Adipocyte (in vitro differentiated cells): ENCODE measurements around the gene PARP3.

Experiments used
- DNase-seq: peaks from one replicate; pipeline ENCODE4 v3.0.0-alpha.2; 2015; ENCODE audit warnings: low read depth
- H3K27me3 ChIP-seq: replicated peaks from 2 replicates; pipeline ENCODE4 v1.7.0; 2013; ENCODE audit warnings: mild to moderate bottlenecking, low read length, moderate library complexity; ENCODE audit not compliant: control insufficient read depth, insufficient read depth
- H3K36me3 ChIP-seq: 2 replicates; pipeline ENCODE4 v1.7.0; 2013; ENCODE audit warnings: low read length, mild to moderate bottlenecking, moderate library complexity; ENCODE audit not compliant: control insufficient read depth, insufficient read depth, severe bottlenecking
- H3K4me1 ChIP-seq: 2 replicates; pipeline ENCODE4 v1.7.0; 2013; ENCODE audit warnings: mild to moderate bottlenecking, low read length, moderate library complexity; ENCODE audit not compliant: control insufficient read depth, insufficient read depth
- H3K4me3 ChIP-seq: 2 replicates; pipeline ENCODE4 v1.7.0; 2013; ENCODE audit warnings: mild to moderate bottlenecking, low read length, moderate library complexity
- H3K9ac ChIP-seq: 2 replicates; pipeline ENCODE4 v1.7.0; 2013; ENCODE audit warnings: mild to moderate bottlenecking, low read length, moderate library complexity
- H3K9me3 ChIP-seq: 2 replicates; pipeline ENCODE4 v1.7.0; 2013; ENCODE audit warnings: mild to moderate bottlenecking, low read length, moderate library complexity; ENCODE audit not compliant: control insufficient read depth

PARP3 gene

DNA sequence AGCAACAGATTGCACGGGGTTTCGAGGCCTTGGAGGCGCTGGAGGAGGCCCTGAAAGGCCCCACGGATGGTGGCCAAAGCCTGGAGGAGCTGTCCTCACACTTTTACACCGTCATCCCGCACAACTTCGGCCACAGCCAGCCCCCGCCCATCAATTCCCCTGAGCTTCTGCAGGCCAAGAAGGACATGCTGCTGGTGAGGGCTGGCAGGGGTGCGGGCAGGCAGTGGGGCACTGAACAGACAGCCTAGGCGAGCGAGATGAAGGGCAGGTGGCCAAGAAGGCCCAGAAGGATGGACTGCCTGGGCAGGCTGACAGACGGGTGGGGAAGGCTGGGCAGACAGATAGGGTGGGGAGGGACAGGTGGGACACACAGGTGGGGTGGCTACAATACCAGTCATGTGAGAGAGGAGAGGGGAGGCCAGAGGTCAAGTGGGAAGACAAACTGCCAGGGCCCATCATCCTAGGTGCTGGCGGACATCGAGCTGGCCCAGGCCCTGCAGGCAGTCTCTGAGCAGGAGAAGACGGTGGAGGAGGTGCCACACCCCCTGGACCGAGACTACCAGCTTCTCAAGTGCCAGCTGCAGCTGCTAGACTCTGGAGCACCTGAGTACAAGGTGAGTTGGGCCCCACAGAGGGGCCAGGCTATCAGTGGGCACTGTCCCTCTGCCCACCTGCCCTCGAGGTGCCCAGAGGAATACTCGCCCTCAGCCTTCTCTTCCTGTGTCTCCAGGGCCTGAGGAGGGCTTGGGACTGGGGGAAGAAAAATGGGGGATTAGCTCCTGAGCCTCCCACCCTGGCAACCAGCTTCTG lies 3.1 kb downstream of the PARP3 start:
- Histone ChIP-seq H3K4me3 (no peak overlapping the region), H3K9ac (no peak overlapping the region), H3K9me3 (no peaks in the 10 kb centered on the region), H3K36me3 (peaks cover 33% of the 10 kb centered on the region), H3K27me3 (no peaks in the 10 kb centered on the region), H3K4me1 (peaks cover 21% of the 10 kb centered on the region)
- DNase-seq = no peak

GRCh38 chr3:51945926-51946705 lies 4.0 kb downstream of the PARP3 start:
- no peak for DNase-seq
- Histone ChIP-seq H3K9ac (no peak overlapping the region), H3K9me3 (no peaks in the 10 kb centered on the region), H3K4me3 (no peak overlapping the region), H3K27me3 (no peaks in the 10 kb centered on the region), H3K4me1 (peaks cover 15% of the 10 kb centered on the region), H3K36me3 (peaks cover 33% of the 10 kb centered on the region)

- DNase-seq = no peak
- H3K36me3 ChIP-seq = peaks cover 33% of the 10 kb centered on the region
- H3K9ac ChIP-seq = no peak overlapping the region
- no peak overlapping the region for H3K4me3 ChIP-seq
- H3K4me1 ChIP-seq = peaks cover 15% of the 10 kb centered on the region
- no peaks in the 10 kb centered on the region for H3K9me3 ChIP-seq
- H3K27me3 ChIP-seq = no peaks in the 10 kb centered on the region
Measured at GRCh38 chr3:51946796-51947195, 4.6 kb downstream of the PARP3 start.

DNA sequence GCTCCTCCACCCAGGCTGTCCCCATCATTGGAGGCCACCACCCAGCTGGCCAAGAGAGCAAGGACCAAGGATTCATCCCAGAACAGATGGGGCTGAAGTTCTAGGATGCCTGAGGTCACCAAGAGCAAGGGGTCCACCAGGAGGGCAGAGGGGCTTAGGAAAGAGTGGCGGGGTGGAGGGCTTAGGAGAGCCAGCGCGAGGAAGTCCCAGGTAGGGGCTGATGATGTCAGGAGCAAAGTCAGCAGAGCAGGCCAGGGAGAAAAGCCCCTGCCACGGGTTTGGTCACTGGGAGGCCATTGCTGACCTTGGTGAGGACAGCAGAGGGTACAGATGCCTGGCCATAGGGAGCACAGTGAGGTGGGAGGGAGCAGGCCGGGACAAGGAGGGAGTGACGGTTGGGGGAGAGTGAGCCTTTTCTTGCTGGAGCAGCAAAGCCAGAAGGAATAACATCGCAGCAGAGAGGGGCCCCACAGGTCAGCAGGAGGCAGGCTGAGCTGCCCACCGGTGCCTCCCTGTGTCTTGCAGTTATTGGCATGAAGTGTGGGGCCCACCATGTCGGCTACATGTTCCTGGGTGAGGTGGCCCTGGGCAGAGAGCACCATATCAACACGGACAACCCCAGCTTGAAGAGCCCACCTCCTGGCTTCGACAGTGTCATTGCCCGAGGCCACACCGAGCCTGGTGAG lies 5.2 kb downstream of the PARP3 start:
- Histone ChIP-seq H3K4me1 (peaks cover 12% of the 10 kb centered on the region), H3K27me3 (no peaks in the 10 kb centered on the region), H3K9ac (no peak overlapping the region), H3K4me3 (no peak overlapping the region), H3K9me3 (no peaks in the 10 kb centered on the region), H3K36me3 (peaks cover 33% of the 10 kb centered on the region)
- no peak for DNase-seq

DNA sequence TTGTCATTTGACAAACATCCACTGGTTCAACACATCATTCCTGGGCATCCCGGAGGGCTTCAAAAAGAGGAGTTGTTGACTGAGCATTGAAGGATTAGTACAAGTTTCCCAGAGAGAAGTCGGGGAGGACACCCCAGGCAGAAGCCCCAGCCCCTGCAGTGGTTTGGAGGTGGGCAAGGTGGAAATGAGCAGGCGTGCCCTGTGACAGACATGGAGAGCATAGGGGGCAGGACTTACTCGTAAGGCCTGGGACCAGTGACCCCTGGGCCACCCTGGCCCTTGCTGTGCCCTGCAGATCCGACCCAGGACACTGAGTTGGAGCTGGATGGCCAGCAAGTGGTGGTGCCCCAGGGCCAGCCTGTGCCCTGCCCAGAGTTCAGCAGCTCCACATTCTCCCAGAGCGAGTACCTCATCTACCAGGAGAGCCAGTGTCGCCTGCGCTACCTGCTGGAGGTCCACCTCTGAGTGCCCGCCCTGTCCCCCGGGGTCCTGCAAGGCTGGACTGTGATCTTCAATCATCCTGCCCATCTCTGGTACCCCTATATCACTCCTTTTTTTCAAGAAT lies 5.9 kb downstream of the PARP3 start:
- no peak overlapping the region for H3K9ac ChIP-seq
- DNase-seq = no peak

DNA sequence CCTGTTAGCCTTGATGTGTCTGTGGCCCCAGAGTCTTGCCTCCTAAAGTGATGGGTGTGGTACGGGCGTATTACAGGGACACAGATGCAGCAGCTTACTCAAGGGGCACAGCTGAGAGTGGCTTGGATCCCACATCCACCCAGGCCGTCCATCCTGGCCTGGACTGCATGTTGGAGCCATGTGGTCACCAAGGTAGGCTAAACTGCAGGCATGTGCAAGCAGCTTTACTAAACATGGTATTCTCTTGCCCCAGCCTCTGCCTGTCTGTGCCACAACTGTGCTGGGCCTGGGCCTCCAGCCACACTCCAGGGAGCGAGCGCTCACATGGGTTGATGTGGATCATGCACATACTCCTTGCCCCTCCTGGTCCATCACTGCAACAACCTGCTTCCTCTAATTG lies 7.0 kb downstream of the PARP3 start:
- peaks cover 8% of the 10 kb centered on the region for H3K4me1 ChIP-seq
- H3K4me3 ChIP-seq = no peak overlapping the region
- no peak for DNase-seq
- no peaks in the 10 kb centered on the region for H3K27me3 ChIP-seq
- peaks cover 31% of the 10 kb centered on the region for H3K36me3 ChIP-seq
- H3K9ac ChIP-seq = no peak overlapping the region
- no peaks in the 10 kb centered on the region for H3K9me3 ChIP-seq

More for the DNA sequence above, 5.9 kb downstream of the PARP3 start:
- peaks cover 6% of the 10 kb centered on the region for H3K4me1 ChIP-seq
- H3K36me3 ChIP-seq = peaks cover 33% of the 10 kb centered on the region
- no peaks in the 10 kb centered on the region for H3K27me3 ChIP-seq
- no peak overlapping the region for H3K4me3 ChIP-seq
- no peaks in the 10 kb centered on the region for H3K9me3 ChIP-seq

DNA sequence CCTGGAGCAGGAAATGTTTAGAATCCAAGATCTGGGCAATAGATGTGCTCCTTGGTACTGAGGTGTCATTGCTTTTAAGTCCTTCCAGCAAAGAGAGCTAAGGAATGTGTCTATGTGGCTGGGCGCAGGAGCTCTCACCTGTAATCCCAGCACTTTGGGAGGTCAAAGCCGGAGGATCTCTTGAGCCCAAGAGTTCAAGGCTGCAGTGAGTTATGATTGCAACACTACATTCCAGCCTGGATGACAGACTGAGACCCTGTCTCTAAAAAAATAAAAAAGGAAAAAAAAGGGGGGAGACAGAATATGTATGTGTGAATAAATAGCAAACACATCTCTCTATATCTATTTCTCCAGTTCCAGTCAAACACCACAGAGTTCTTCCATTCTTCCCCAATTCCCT lies 8.7 kb downstream of the PARP3 start:
- peaks cover 4% of the 10 kb centered on the region for H3K27me3 ChIP-seq
- no peak overlapping the region for H3K4me3 ChIP-seq
- H3K36me3 ChIP-seq = peaks cover 18% of the 10 kb centered on the region
- H3K9ac ChIP-seq = no peak overlapping the region
- peaks cover 8% of the 10 kb centered on the region for H3K4me1 ChIP-seq
- no peak for DNase-seq
- H3K9me3 ChIP-seq = no peaks in the 10 kb centered on the region

GRCh38 chr3:51953445-51953844 lies 11.3 kb downstream of the PARP3 start:
- peak; percentile 68 for DNase-seq
- peaks cover 11% of the 10 kb centered on the region for H3K36me3 ChIP-seq

GRCh38 chr3:51954105-51954504 lies 11.9 kb downstream of the PARP3 start:
- no peak for DNase-seq
- Histone ChIP-seq H3K4me1 (peaks cover 8% of the 10 kb centered on the region), H3K4me3 (no peak overlapping the region), H3K36me3 (peaks cover 8% of the 10 kb centered on the region), H3K9ac (no peak overlapping the region), H3K27me3 (peaks cover 4% of the 10 kb centered on the region), H3K9me3 (no peaks in the 10 kb centered on the region)

More at GRCh38 chr3:51953445-51953844, 11.3 kb downstream of the PARP3 start:
- H3K9ac ChIP-seq = no peak overlapping the region
- no peaks in the 10 kb centered on the region for H3K9me3 ChIP-seq
- peaks cover 4% of the 10 kb centered on the region for H3K27me3 ChIP-seq
- H3K4me3 ChIP-seq = no peak overlapping the region
- peaks cover 8% of the 10 kb centered on the region for H3K4me1 ChIP-seq

DNA sequence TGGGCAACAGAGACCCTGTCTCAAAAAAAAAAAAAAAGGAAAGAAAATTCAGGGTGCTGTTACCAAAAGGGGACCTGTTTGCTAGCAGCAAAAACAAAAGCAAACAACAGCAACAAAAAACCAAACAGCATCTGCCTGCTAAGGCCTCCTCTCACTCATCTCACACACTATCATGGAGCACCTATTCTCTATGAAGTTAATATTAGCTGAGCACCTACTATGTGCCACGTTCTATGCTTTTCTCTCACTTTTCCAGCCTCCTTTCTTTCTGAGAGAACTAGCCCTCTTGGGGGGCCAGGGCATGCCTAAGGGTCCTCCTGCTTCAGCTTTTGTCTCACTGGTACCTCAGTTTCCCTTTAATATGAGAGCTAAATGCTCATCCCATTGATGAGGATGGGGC lies 12.6 kb downstream of the PARP3 start:
- no peaks in the 10 kb centered on the region for H3K9me3 ChIP-seq
- peaks cover 4% of the 10 kb centered on the region for H3K27me3 ChIP-seq
- no peak for DNase-seq
- peaks cover 7% of the 10 kb centered on the region for H3K36me3 ChIP-seq
- H3K9ac ChIP-seq = no peak overlapping the region
- peaks cover 8% of the 10 kb centered on the region for H3K4me1 ChIP-seq
- no peak overlapping the region for H3K4me3 ChIP-seq
